NB4 (cell line): ENCODE data around the gene B3GALT5.

Experiments used
- DNase-seq: peaks from one replicate; pipeline ENCODE4 v3.0.0; 2010; ENCODE audit warnings: low read depth
- H3K4me3 ChIP-seq: one replicate; pipeline ENCODE4 v1.5.1; 2011; ENCODE audit warnings: mild to moderate bottlenecking, low read depth, low read length, moderate library complexity
- CTCF ChIP-seq: IDR thresholded peaks from one replicate; pipeline ENCODE4 v1.5.1; 2012; ENCODE audit warnings: low read depth, low read length
- MAX ChIP-seq: IDR thresholded peaks from 2 replicates; pipeline ENCODE4 v1.6.1; 2011; ENCODE audit warnings: low read depth, low read length
- MYC ChIP-seq: IDR thresholded peaks from 2 replicates; pipeline ENCODE4 v1.6.1; 2011; ENCODE audit warnings: low read depth, low read length
- POLR2A ChIP-seq: IDR thresholded peaks from 2 replicates; pipeline ENCODE4 v1.6.1; 2011; ENCODE audit warnings: mild to moderate bottlenecking; ENCODE audit not compliant: insufficient read length; ENCODE audit errors: extremely low read depth

B3GALT5 gene

GRCh38 chr21:39659070-39659815 is 46.5 kb downstream of the B3GALT5 start:
- TF ChIP-seq MYC (no peak), MAX (no peak), POLR2A (no peak), CTCF (no peak)
- no peak for DNase-seq
- H3K4me3 ChIP-seq: no peak overlapping the region

GRCh38 chr21:39660191-39660980 is 47.6 kb downstream of the B3GALT5 start:
- H3K4me3 ChIP-seq: no peak overlapping the region
- no peak for DNase-seq
- TF ChIP-seq MAX (no peak), CTCF (no peak)

DNA sequence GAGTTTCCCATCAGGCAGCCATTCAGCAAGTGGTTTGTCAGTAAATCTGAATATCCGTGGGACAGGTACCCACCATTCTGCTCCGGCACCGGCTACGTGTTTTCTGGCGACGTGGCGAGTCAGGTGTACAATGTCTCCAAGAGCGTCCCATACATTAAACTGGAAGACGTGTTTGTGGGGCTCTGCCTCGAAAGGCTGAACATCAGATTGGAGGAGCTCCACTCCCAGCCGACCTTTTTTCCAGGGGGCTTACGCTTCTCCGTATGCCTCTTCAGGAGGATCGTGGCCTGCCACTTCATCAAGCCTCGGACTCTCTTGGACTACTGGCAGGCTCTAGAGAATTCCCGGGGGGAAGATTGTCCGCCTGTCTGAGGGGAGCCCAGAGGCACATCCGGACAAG is 48.4 kb downstream of the B3GALT5 start:
- no peak overlapping the region for H3K4me3 ChIP-seq
- DNase-seq: no peak
- TF ChIP-seq CTCF (no peak), MYC (no peak), POLR2A (no peak), MAX (no peak)

GRCh38 chr21:39661740-39662139 is 49.0 kb downstream of the B3GALT5 start:
- H3K4me3 ChIP-seq: no peak overlapping the region
- no peak for TF ChIP-seq POLR2A
- TF ChIP-seq MYC: no peak
- TF ChIP-seq MAX: no peak

DNA sequence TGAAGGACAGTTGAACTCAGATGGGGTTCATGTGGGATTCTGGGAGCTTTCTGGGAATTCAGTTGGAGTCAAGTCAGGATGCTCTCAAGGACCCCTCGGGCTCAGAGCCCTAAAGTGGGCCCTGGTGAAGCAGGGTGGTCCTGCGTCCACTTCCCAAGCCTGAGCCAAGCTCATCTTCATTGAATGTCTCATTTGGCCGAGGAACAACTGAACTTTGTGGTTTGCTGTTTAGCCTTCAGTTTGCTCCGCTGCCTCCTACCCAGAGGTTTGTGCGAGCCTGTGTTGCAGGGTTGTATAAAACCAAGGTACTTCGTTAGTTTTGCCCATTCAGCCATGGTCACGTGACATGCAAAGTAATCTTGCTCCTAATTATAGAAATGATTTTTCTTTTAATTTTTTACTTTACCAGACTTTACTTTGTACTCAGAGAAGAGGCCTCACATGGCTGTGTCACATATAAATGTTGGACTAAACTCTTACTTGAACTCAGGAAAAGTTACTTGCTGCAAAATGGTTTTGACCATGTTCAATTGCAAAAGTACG is 49.7 kb downstream of the B3GALT5 start:
- H3K4me3 ChIP-seq: no peak overlapping the region
- no peak for DNase-seq
- TF ChIP-seq CTCF (no peak), MAX (no peak), POLR2A (no peak), MYC (no peak)

More at GRCh38 chr21:39661740-39662139, 49.0 kb downstream of the B3GALT5 start:
- no peak for DNase-seq

GRCh38 chr21:39663066-39663465 is 50.3 kb downstream of the B3GALT5 start:
- TF ChIP-seq MAX (no peak), POLR2A (no peak), CTCF (no peak), MYC (no peak)
- no peak overlapping the region for H3K4me3 ChIP-seq
- DNase-seq: no peak
